GM19463 (cell line): ENCODE measurements around the gene DCAF8.

Source experiments
- ATAC-seq: cut with Tn5 transposase; IDR thresholded peaks from one replicate; pipeline ENCODE4 v1.9.1; 2021; ENCODE audit warnings: mild to moderate bottlenecking, moderate library complexity; ENCODE audit not compliant: unreplicated experiment

DCAF8 gene

GRCh38 chr1:160206421-160207117, 55.8 kb downstream of the DCAF8 start:
- ATAC-seq: no peak

GRCh38 chr1:160206036-160206389, 56.3 kb downstream of the DCAF8 start:
- ATAC-seq: no peak

GRCh38 chr1:160205242-160206035, 56.9 kb downstream of the DCAF8 start, which contains the start of gene PEA15:
PEA15 (plus strand) TSS chr1:160205384; CDS start chr1:160211545, 6,161 bp downstream.
- ATAC-seq: peak; percentile 44

DNA sequence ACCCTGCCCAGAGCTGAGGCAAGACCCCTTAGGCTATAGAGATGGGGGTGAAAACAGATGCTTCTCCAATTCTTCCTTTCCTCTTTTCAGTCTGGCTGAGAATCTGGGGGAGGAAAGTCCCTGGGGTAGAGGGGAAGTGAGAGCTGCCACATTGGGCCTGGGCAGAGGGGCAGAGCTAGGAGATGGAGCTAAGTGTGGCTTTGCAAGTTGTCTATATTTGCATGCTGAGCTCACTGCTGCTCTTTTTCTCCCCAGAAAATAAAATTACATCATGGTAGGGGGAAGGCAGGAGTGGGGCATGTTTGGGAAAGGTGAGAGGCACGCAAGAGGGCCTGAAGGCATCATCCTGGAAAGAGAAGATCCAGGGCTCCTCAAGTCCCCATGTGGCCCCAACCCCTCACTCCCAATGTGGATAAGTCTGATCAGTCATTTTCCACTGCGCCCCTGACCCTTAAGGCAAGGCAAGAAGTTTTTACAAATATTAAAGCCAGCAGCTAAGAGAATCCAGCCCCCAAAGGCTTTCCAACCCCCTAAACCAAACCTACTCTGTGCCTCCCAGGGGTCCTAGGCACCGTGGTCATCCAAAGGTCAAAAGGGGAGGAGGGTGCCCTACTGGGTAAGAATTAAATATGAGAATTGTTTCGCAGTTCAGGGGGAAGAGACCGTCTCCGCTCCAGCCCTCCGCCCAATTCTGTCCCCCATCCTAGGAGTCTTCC, 57.7 kb downstream of the DCAF8 start:
- ATAC-seq: peak; percentile 78

DNA sequence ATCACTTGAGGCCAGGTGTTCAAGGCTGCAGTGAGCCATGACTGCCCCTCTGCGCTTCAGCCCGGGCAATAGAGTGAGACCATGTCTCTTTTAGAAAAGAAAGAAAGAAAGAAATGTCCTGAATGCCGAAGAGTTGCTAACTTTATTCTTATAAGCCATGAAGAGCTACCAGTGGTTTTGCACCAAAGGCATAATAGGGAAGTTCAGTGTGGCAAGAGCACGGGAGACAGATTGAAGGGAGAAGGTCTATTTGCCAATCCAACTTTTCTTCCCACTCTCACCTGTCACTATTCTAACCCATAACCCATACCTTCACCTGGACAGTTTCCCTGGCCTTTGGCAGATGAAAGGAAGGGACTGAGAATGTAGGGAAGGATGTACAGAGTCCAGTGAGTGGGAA, 61.6 kb downstream of the DCAF8 start:
- ATAC-seq: no peak

- no peak for ATAC-seq
These were observed 65.1 kb downstream of the DCAF8 start for GRCh38 chr1:160197231-160197630.

DNA sequence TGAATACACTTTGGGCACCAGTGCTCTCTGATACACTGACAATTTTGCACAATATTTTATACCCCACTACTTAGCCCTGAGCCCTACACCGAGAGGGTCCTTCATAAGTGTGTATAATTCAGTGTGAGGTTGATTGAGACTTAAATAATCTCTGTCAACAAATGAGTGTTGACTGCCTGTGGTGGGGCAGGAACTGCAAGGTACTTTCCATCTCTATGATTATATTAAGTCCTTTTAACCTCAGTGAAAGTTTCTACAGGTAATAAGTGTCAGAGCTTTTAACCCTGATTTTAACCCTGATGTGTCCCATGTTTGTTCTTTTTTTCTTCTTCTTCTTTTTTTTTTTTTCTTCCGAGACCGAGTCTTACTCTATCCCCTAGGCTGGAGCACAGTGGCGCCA, 66.2 kb downstream of the DCAF8 start:
- ATAC-seq: no peak

DNA sequence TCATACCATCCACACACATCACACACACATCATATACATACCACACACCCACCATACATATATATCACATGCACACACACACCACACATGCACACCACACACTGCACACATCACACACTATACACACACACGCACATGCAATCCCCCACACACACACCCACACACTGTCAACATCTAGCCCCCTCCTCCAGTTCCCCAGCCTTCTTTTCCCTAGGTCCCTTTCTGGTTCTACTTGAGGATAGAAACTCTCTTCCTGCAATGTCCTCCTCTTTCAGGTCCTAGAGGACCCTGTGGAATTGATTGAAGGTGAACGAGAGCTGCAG, 67.7 kb downstream of the DCAF8 start:
- no peak for ATAC-seq

- ATAC-seq: no peak
These were observed 68.3 kb downstream of the DCAF8 start for GRCh38 chr1:160193832-160194736.

GRCh38 chr1:160193091-160193819, 69.1 kb downstream of the DCAF8 start:
- no peak for ATAC-seq

DNA sequence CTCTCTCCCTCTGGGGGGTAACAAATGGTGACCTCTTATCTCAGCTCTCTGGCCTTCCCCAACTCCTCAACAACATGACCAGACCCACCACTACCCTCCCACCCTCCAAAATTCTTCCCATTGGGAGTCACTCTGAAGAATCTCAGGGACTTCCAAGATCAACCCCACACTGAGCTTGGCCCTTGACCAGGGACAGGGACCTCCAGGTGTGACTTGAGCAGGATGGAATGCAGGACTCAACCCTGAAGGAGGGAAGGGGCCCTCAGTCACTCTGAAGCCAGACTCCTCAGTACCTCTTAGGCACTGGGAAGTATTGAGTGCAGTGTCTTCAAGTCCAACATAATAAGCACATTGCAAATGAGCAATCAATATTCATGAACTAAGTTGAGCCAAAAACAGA, 70.1 kb downstream of the DCAF8 start:
- no peak for ATAC-seq

GRCh38 chr1:160191756-160192155, 70.6 kb downstream of the DCAF8 start:
- ATAC-seq: no peak

DNA sequence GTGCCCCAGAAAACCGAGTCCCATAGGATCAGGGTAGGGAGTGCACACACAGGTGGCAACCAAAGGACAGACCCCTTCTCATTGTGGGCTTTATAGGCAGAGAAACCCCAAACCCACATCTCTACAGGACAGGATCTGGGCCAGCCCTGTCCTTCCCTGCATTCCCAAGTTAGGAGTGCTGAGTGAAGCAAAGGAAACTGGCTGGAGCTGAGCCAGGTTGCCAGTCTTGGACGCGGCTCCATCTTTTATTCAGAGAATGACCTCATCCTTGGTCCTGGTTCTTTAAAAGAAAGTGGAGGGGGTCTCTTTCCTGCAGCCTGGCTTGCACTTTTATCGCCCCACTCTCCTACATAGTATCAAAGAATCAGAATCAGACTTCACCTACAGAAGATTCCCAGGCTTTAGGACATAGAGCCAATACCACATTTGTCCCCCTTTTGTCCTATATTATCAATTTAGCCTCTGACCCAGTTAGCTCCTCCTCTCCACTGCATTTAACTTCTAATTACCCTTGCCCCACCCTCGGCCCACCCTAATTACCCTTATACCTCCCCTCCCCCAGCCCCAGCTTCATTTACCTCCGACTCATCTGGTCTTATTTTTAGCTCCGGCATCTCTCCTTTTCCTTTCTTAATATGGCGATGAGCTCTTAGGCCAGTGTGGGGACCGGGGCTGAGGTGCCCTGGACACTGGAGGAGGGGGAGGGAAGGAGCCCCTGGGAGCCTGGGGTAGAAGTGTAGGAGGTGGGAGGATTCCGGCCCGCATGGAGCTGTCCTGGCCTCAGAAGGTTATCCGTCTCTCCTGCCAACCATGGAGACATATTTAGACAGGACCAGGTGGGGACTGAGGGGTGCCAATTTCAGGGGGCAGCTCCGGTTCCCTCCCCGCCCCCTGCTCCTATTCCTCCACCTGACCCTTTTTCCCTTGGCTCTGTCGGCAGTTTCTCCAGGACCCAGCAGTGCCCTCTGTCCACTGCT, 72.4 kb downstream of the DCAF8 start, which contains the start of gene CASQ1:
Gene CASQ1, plus strand, starts transcription at position 927 of the 977 bp plus-strand sequence. CDS start 177 bp downstream, outside the sequence.
- no peak for ATAC-seq

DNA sequence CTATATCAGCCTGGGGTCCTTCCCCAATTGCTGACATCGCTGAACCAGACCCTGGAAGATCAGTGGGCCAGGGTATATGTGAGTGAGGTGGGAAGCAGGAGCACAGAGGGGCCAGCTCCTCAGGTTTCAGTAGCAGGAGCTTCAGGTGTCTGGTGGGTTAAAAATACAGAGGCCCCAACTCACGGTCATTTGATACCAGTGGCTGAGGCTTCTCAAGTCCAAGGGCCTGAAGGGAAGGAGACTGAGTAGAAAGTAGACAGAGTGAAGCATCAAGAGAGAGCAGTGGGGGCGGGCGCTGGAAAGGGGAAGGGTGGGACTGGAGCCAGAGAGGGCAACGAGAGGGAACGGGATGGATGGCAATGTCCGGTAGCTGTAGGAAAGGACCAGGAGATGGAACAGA, 74.0 kb downstream of the DCAF8 start:
- ATAC-seq: no peak

GRCh38 chr1:160187407-160187806, 74.9 kb downstream of the DCAF8 start:
- no peak for ATAC-seq

GRCh38 chr1:160186729-160187128, 75.6 kb downstream of the DCAF8 start:
- ATAC-seq: no peak

DNA sequence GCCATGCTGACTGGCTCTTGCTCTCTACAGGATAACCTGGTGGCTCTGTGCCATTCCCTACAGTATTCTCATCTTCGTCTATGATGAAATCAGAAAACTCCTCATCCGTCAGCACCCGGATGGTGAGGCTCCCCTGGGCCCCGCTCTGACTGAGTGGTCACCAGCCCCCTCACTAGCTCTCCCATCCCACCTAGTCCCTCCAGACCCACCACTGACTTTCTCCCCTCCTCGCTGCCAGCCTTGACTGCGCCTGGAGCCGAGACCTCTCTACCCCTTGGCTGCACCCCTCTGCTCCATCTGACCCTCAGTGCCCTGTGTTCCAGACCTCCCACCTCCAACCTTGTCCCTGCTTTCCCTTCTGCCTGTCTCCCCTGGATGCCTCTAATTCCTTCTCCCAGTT, 76.1 kb downstream of the DCAF8 start:
- ATAC-seq: no peak

DNA sequence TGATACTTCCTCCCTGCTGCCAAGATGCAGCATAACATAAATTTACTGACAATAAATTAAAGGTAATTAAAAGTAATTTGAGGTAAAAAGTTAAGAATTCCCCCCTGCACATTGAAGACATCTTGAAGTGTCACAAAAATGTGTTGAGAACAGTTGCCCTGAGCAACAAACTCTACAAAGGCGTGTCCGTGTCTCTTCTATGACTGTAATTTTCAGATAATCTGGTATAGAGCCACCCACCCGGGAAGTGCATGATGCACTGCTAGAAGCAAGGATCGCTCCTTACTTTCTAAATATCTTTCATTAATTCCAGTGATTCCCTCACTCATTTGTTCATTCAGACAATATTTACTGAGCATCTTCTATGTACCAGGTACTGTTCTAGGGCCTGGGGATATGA, 83.0 kb downstream of the DCAF8 start:
- no peak for ATAC-seq

GRCh38 chr1:160178731-160179130, 83.6 kb downstream of the DCAF8 start:
- no peak for ATAC-seq
